B cell (primary cell): Measurements from ENCODE around the gene RRP36. TPM values are rescaled to one million over a fixed set of nuclear protein-coding genes. Genes with fewer than 3 reads are reported as not detected.

Experiments
- ATAC-seq: fragments of 200-7000 bp; cut with Tn5 transposase; one replicate; pipeline ENCODE4 v1.10.0; 2021; ENCODE audit warnings: low read depth, mild to moderate bottlenecking, moderate number of reproducible peaks, moderate library complexity
- CTCF ChIA-PET: fragments of 350-600 bp; sonication (Branson Sonifier 250); formaldehyde crosslinking; loops from one replicate; lab custom pipeline; 2021; ENCODE audit warnings: antibody characterized with exemption, inconsistent platforms; lab: Charles Lee
- POLR2A ChIA-PET: fragments of 350-600 bp; sonication (Branson Sonifier 250); formaldehyde crosslinking; loops from one replicate; lab custom pipeline; 2021; ENCODE audit warnings: antibody characterized with exemption; lab: Charles Lee
- DNase-seq: peaks from one replicate; pipeline ENCODE4 v3.0.0; 2013
- H2AFZ ChIP-seq: 2 replicates; pipeline ENCODE4 v1.6.1; 2012; ENCODE audit warnings: mild to moderate bottlenecking, low read depth, low read length; ENCODE audit not compliant: insufficient read depth, poor library complexity, severe bottlenecking
- H3K27ac ChIP-seq, 2 donors: 1 replicate in 1 of 2; 2 replicates in 1 of 2; pipeline ENCODE4 v1.5.1; 2012 to 2013; ENCODE audit warnings: low read length in 2 of 2, mild to moderate bottlenecking in 2 of 2, moderate library complexity in 1 of 2
- H3K27me3 ChIP-seq, 4 experiments: fragments of 200-600 bp in 1 of 4; sonication (generic) in 1 of 4; replicated peaks in 1 of 4; 1 replicate in 2 of 4; 2 replicates in 2 of 4; pipeline versions ENCODE4 v1.6.1 to v1.7.0; 2013 to 2016; ENCODE audit warnings: low read length in 3 of 4, mild to moderate bottlenecking in 2 of 4, mixed read lengths in 1 of 4, moderate library complexity in 1 of 4; ENCODE audit not compliant: insufficient read depth in 4 of 4, control insufficient read depth in 3 of 4; ENCODE audit errors: control extremely low read depth in 1 of 4
- H3K36me3 ChIP-seq, 2 experiments: replicated peaks in 1 of 2; 1 replicate in 1 of 2; 2 replicates in 1 of 2; pipeline versions ENCODE4 v1.6.1 to v1.7.1; 2013; ENCODE audit warnings: low read length in 1 of 2; ENCODE audit not compliant: insufficient read depth in 2 of 2, control insufficient read depth in 1 of 2; ENCODE audit errors: control extremely low read depth in 1 of 2, extremely low read depth in 1 of 2
- H3K4me1 ChIP-seq, 2 donors: fragments of 200-600 bp in 1 of 2; sonication (generic) in 1 of 2; 1 replicate in 1 of 2; 2 replicates in 1 of 2; pipeline versions ENCODE4 v1.5.1 to v1.6.1; 2013 to 2017; ENCODE audit warnings: low read length in 2 of 2; ENCODE audit not compliant: control insufficient read depth in 2 of 2, insufficient read depth in 2 of 2
- H3K4me2 ChIP-seq: replicated peaks from 2 replicates; pipeline ENCODE3; 2012; ENCODE audit warnings: mild to moderate bottlenecking, low read depth, low read length; ENCODE audit not compliant: poor library complexity, severe bottlenecking
- H3K4me3 ChIP-seq, 5 experiments: fragments of 200-600 bp in 1 of 5; sonication (generic) in 1 of 5; 1 replicate in 3 of 5; 2 replicates in 2 of 5; pipeline versions ENCODE4 v1.5.1 to v1.7.0; 2011 to 2016; ENCODE audit warnings: low read length in 4 of 5, mild to moderate bottlenecking in 4 of 5, low read depth in 2 of 5, control low read depth in 1 of 5, moderate library complexity in 1 of 5; ENCODE audit not compliant: insufficient read depth in 1 of 5; ENCODE audit errors: control extremely low read depth in 1 of 5, extremely low read depth in 1 of 5
- H3K79me2 ChIP-seq: fragments of 200-600 bp; sonication (generic); one replicate; pipeline ENCODE4 v1.6.0; 2016; ENCODE audit warnings: low read length; ENCODE audit not compliant: control insufficient read depth, insufficient read depth
- H3K9ac ChIP-seq: fragments of 200-600 bp; sonication (generic); 2 replicates; pipeline ENCODE4 v1.6.1; 2017; ENCODE audit warnings: mild to moderate bottlenecking, low read length, moderate library complexity
- H3K9me3 ChIP-seq, 3 donors: one replicate each; pipeline versions ENCODE4 v1.6.1 to v1.7.1; 2013; ENCODE audit warnings: low read length in 2 of 3; ENCODE audit not compliant: control insufficient read depth in 2 of 3, insufficient read depth in 1 of 3; ENCODE audit errors: control extremely low read depth in 1 of 3
- H4K20me1 ChIP-seq: 2 replicates; pipeline ENCODE4 v1.6.0; 2012; ENCODE audit warnings: mild to moderate bottlenecking, low read length; ENCODE audit not compliant: insufficient read depth, control insufficient read depth, poor library complexity, severe bottlenecking
- H3K27ac Mint-ChIP-seq: one replicate; pipeline ENCODE4 v1.8.0; 2021; ENCODE audit warnings: mixed read lengths
- H3K27me3 Mint-ChIP-seq: one replicate; pipeline ENCODE4 v1.8.0; 2021; ENCODE audit warnings: mixed read lengths
- H3K4me1 Mint-ChIP-seq: one replicate; pipeline ENCODE4 v1.8.0; 2021; ENCODE audit warnings: mixed read lengths
- H3K4me3 Mint-ChIP-seq: one replicate; pipeline ENCODE4 v1.8.0; 2021; ENCODE audit warnings: mixed read lengths
- H3K9me3 Mint-ChIP-seq: one replicate; pipeline ENCODE4 v1.8.0; 2022; ENCODE audit warnings: mixed read lengths; ENCODE audit not compliant: insufficient read depth
- CTCF ChIP-seq: fragments of 200-600 bp; IDR thresholded peaks from one replicate; pipeline ENCODE4 v1.8.0; 2022; ENCODE audit warnings: antibody characterized with exemption, mild to moderate bottlenecking
- EZH2 ChIP-seq: IDR thresholded peaks from 2 replicates; pipeline ENCODE4 v1.6.1; 2012; ENCODE audit warnings: borderline replicate concordance, low read depth, mild to moderate bottlenecking, moderate library complexity, low read length; ENCODE audit not compliant: insufficient read depth, poor library complexity, severe bottlenecking
- WGBS: methylation state at CpG from one replicate; pipeline ENCODE4 v1.1.5; 2013; ENCODE audit warnings: missing lambda C conversion rate; ENCODE audit not compliant: insufficient coverage; 5-methylcytosine and 5-hydroxymethylcytosine counted together
- intact Hi-C: fragments of 100-400 bp; cut with micrococcal nuclease; formaldehyde crosslinking; loops from one replicate; pipeline ENCODE4 v1.10.0; 2022
- polyA plus RNA-seq: library from polyadenylated mRNA; depleted of rRNA; stranded (reverse); fragments of >200 nt; gene quantifications from 2 replicates; pipeline ENCODE4 v1.2.3, GENCODE V29; 2012
- total RNA-seq, 2 donors: library from RNA; stranded (reverse); fragments of 120-200 nt in 1 of 2; gene quantifications; 1 replicate in 1 of 2; 2 replicates in 1 of 2; pipeline versions ENCODE4 v1.2.3 to v1.2.4, GENCODE V29; 2013 to 2022

The RRP36 gene
- total and polyA plus RNA-seq, 2 donors (not counting 1 experiment from before 2014, with no cell fraction given), result 22.8 to 46.2 TPM

GRCh38 chr6:43012364-43012763 is 9.1 kb upstream of the RRP36 start:
- intact Hi-C loops, result loop anchor here (5.0 kb wide), 1 partner anchor 415 kb away; the partner anchor contains the start of gene ABCC10
- Histone ChIP-seq H3K4me3 (no peak overlapping the region), H3K4me2 (peak overlapping the region; percentile 89), H3K9me3 (no peaks in the 10 kb centered on the region), H3K36me3 (peaks cover 1 to 44% of the 10 kb centered on the region in 2 experiments), H3K4me1 (peaks cover 20 to 33% of the 10 kb centered on the region in 2 donors), H2AFZ (no peak overlapping the region), H3K79me2 (peaks cover 62% of the 10 kb centered on the region), H3K27ac (peak overlapping the region in 1 of 2 donors; percentile 1), H4K20me1 (peaks cover 29% of the 10 kb centered on the region), H3K27me3 (no peaks in the 10 kb centered on the region), H3K9ac (peak overlapping the region; percentile 73)
- POLR2A ChIA-PET, result interaction anchor here (1.1 to 2.5 kb wide), 2 partner anchors 28 to 83 kb away, joined by 9 to 14 read pairs; partner anchors contain the start of genes CNPY3 and PPP2R5D
- WGBS, result 100% methylated on average over 6 of the region's 6 CpGs
- TF ChIP-seq EZH2 (no peak), CTCF (no peak)
- H3K4me3 Mint-ChIP-seq, result peak overlapping the region; percentile 91
- H3K27me3 Mint-ChIP-seq, result no peaks in the 10 kb centered on the region
- CTCF ChIA-PET, result interaction anchor here (1.8 kb wide), 1 partner anchor 83 kb away, joined by 5 read pairs; the partner anchor contains the start of gene CNPY3
- peaks cover 54% of the 10 kb centered on the region for H3K4me1 Mint-ChIP-seq
- DNase-seq (no peak), ATAC-seq (no peak)
- H3K9me3 Mint-ChIP-seq, result no peaks in the 10 kb centered on the region
- H3K27ac Mint-ChIP-seq, result peak overlapping the region; percentile 32
